Skeletal muscle tissue (tissue), 4 donors: Measurements from ENCODE around the gene IQSEC3. TPM values are rescaled to one million over a fixed set of nuclear protein-coding genes. Genes with fewer than 3 reads are reported as not detected.
A peak's percentile ranks its signal among the peaks of the same experiment; 100 is the strongest.
"Not testable (repeated sequence)": the region's sequence is repeated elsewhere in the genome, so short reads cannot be mapped to it uniquely, and the experiment has no call there.

Source experiments
- H3K27ac ChIP-seq: one replicate; pipeline ENCODE4 v1.7.0; 2013; ENCODE audit warnings: mild to moderate bottlenecking, low read depth, low read length, inconsistent platforms
- H3K27me3 ChIP-seq, 3 donors: one replicate each; pipeline ENCODE4 v1.7.0; 2013; ENCODE audit warnings: low read length in 3 of 3; ENCODE audit not compliant: control insufficient read depth in 3 of 3, insufficient read depth in 3 of 3
- H3K36me3 ChIP-seq, 3 donors: one replicate each; pipeline ENCODE4 v1.7.0; 2013; ENCODE audit warnings: low read length in 3 of 3; ENCODE audit not compliant: control insufficient read depth in 3 of 3, insufficient read depth in 3 of 3
- H3K4me1 ChIP-seq, 3 donors: one replicate each; pipeline ENCODE4 v1.7.0; 2013; ENCODE audit warnings: low read length in 3 of 3, mild to moderate bottlenecking in 3 of 3; ENCODE audit not compliant: control insufficient read depth in 3 of 3, insufficient read depth in 3 of 3
- H3K4me3 ChIP-seq, 3 donors: one replicate each; pipeline ENCODE4 v1.7.0; 2013; ENCODE audit warnings: low read length in 3 of 3
- H3K9ac ChIP-seq, 3 donors: one replicate each; pipeline ENCODE4 v1.7.0; 2013; ENCODE audit warnings: low read length in 3 of 3, mild to moderate bottlenecking in 3 of 3, moderate library complexity in 2 of 3, low read depth in 1 of 3
- H3K9me3 ChIP-seq, 3 donors: one replicate each; pipeline ENCODE4 v1.7.0; 2013; ENCODE audit warnings: low read length in 3 of 3; ENCODE audit not compliant: control insufficient read depth in 3 of 3
- total RNA-seq: library from RNA; depleted of rRNA; stranded (reverse); fragments of >200 nt; gene quantifications from one replicate; pipeline ENCODE4 v1.2.3, GENCODE V29; 2014
- donor health status: Osteomylitis.

IQSEC3 gene
- 1.0 TPM for total RNA-seq

- H3K4me3 ChIP-seq, H3K36me3 ChIP-seq, H3K4me1 ChIP-seq, H3K9me3 ChIP-seq, H3K27ac ChIP-seq, H3K9ac ChIP-seq: not testable (repeated sequence)
- H3K27me3 ChIP-seq: peaks cover 0 to 10% (median 6%) of the 10 kb centered on the region in 3 donors
Observed at GRCh38 chr12:66428-66781, at the start of gene IQSEC3. TSS of gene IQSEC3 (plus strand) at chr12:66767. CDS start at chr12:66883, 116 bp downstream.

GRCh38 chr12:17370-18340 is 48.9 kb upstream of the IQSEC3 start:
- Histone ChIP-seq H3K4me1 (peaks cover 6 to 22% (median 9%) of the 10 kb centered on the region in 3 donors), H3K36me3 (peaks cover 13 to 30% (median 26%) of the 10 kb centered on the region in 3 donors)
- not testable (repeated sequence) for H3K9me3 ChIP-seq, H3K27ac ChIP-seq, H3K9ac ChIP-seq, H3K27me3 ChIP-seq, H3K4me3 ChIP-seq

GRCh38 chr12:18821-19567 is 47.6 kb upstream of the IQSEC3 start:
- H3K9ac ChIP-seq, H3K9me3 ChIP-seq, H3K27ac ChIP-seq, H3K27me3 ChIP-seq, H3K4me1 ChIP-seq, H3K4me3 ChIP-seq: not testable (repeated sequence)
- H3K36me3 ChIP-seq: peaks cover 13 to 30% (median 27%) of the 10 kb centered on the region in 3 donors

- not testable (repeated sequence) for H3K27me3 ChIP-seq, H3K4me3 ChIP-seq, H3K9ac ChIP-seq, H3K4me1 ChIP-seq, H3K27ac ChIP-seq, H3K9me3 ChIP-seq
- peaks cover 13 to 30% (median 27%) of the 10 kb centered on the region in 3 donors for H3K36me3 ChIP-seq
Observed at GRCh38 chr12:19906-20305, 46.7 kb upstream of the IQSEC3 start.

- H3K36me3 ChIP-seq: peaks cover 13 to 30% (median 26%) of the 10 kb centered on the region in 3 donors
- H3K4me3 ChIP-seq: no peak overlapping the region
- no peaks in the 10 kb centered on the region for H3K27me3 ChIP-seq
- peaks cover 0 to 8% (median 0%) of the 10 kb centered on the region in 3 donors for H3K4me1 ChIP-seq
- H3K27ac ChIP-seq: no peak overlapping the region
- no peak overlapping the region for H3K9ac ChIP-seq
- no peaks in the 10 kb centered on the region for H3K9me3 ChIP-seq
Observed at GRCh38 chr12:20757-21156, 45.8 kb upstream of the IQSEC3 start.

- Histone ChIP-seq H3K4me1 (peaks cover 0 to 8% (median 0%) of the 10 kb centered on the region in 3 donors), H3K4me3 (no peak overlapping the region), H3K36me3 (peaks cover 13 to 30% (median 26%) of the 10 kb centered on the region in 3 donors), H3K27me3 (no peaks in the 10 kb centered on the region), H3K27ac (no peak overlapping the region), H3K9me3 (no peaks in the 10 kb centered on the region), H3K9ac (peak overlapping the region in 1 of 3 donors; percentile 25)
Observed at GRCh38 chr12:21301-22189, 45.0 kb upstream of the IQSEC3 start.

GRCh38 chr12:22190-22529 is 44.4 kb upstream of the IQSEC3 start:
- Histone ChIP-seq H3K27me3 (no peaks in the 10 kb centered on the region), H3K4me1 (peaks cover 0 to 8% (median 0%) of the 10 kb centered on the region in 3 donors), H3K9ac (no peak overlapping the region), H3K4me3 (no peak overlapping the region), H3K27ac (no peak overlapping the region), H3K36me3 (peaks cover 13 to 30% (median 26%) of the 10 kb centered on the region in 3 donors), H3K9me3 (no peaks in the 10 kb centered on the region)

GRCh38 chr12:22530-23201 is 43.9 kb upstream of the IQSEC3 start:
- Histone ChIP-seq H3K4me3 (no peak overlapping the region), H3K4me1 (peaks cover 0 to 8% (median 0%) of the 10 kb centered on the region in 3 donors), H3K9ac (no peak overlapping the region), H3K27me3 (no peaks in the 10 kb centered on the region), H3K27ac (no peak overlapping the region), H3K36me3 (peaks cover 13 to 26% (median 26%) of the 10 kb centered on the region in 3 donors), H3K9me3 (no peaks in the 10 kb centered on the region)

GRCh38 chr12:27904-28303 is 38.7 kb upstream of the IQSEC3 start:
- H3K36me3 ChIP-seq, H3K9ac ChIP-seq, H3K4me1 ChIP-seq, H3K4me3 ChIP-seq, H3K27ac ChIP-seq, H3K27me3 ChIP-seq, H3K9me3 ChIP-seq: not testable (repeated sequence)
